ENCODE measurements around the gene CASP14. TPM values are rescaled to one million over a fixed set of nuclear protein-coding genes. Genes with fewer than 3 reads are reported as not detected.

The CASP14 gene
- total RNA-seq, 2 experiments from 2014 or later, result not detected

- Mint-ChIP-seq H3K36me3 (ENCODE audit: low read depth) (no peaks in the 10 kb centered on the region), H3K27ac (no peak overlapping the region), H3K4me3 (no peak overlapping the region), H3K9me3 (no peaks in the 10 kb centered on the region), H3K4me1 (ENCODE audit: low read depth) (no peaks in the 10 kb centered on the region), H3K27me3 (peaks cover 21% of the 10 kb centered on the region)
- intact Hi-C loops (cut with micrococcal nuclease), result no loop called here
- CTCF ChIA-PET, result interaction anchor here (0.6 kb wide), 1 partner anchor 34 kb away, joined by 3 read pairs; no protein-coding TSS in a partner anchor
- DNase-seq, result no peak
- POLR2A ChIA-PET, result interaction anchor here (0.6 kb wide), 1 partner anchor 1900 kb away, joined by 3 read pairs; no protein-coding TSS in a partner anchor
- TF ChIP-seq CTCF (IDR thresholded peaks at IDR 0.05), result no peak
- ATAC-seq, result no peak
Measured at GRCh38 chr19:15042003-15042402, 7.3 kb upstream of the CASP14 start.

- Mint-ChIP-seq H3K4me3 (no peak overlapping the region), H3K27me3 (peaks cover 22% of the 10 kb centered on the region), H3K27ac (no peak overlapping the region), H3K9me3 (no peaks in the 10 kb centered on the region), H3K4me1 (ENCODE audit: low read depth) (no peaks in the 10 kb centered on the region), H3K36me3 (ENCODE audit: low read depth) (no peaks in the 10 kb centered on the region)
- intact Hi-C loops (cut with micrococcal nuclease), result no loop called here
- ChIA-PET CTCF (no interaction called here), POLR2A (no interaction called here)
- DNase-seq, result no peak
- no peak for ATAC-seq
- TF ChIP-seq CTCF (IDR thresholded peaks at IDR 0.05), result no peak
Measured at GRCh38 chr19:15042826-15043225, 6.5 kb upstream of the CASP14 start.

- intact Hi-C loops (cut with micrococcal nuclease), result no loop called here
- DNase-seq, result no peak
- H3K36me3 Mint-ChIP-seq (ENCODE audit: low read depth), result no peaks in the 10 kb centered on the region
- POLR2A ChIA-PET, result no interaction called here
- H3K4me1 Mint-ChIP-seq (ENCODE audit: low read depth), result no peaks in the 10 kb centered on the region
- ATAC-seq, result no peak
- H3K27me3 Mint-ChIP-seq, result peaks cover 31% of the 10 kb centered on the region
- CTCF ChIA-PET, result no interaction called here
- no peak overlapping the region for H3K4me3 Mint-ChIP-seq
- H3K27ac Mint-ChIP-seq, result no peak overlapping the region
- TF ChIP-seq CTCF (IDR thresholded peaks at IDR 0.05), result no peak
- no peaks in the 10 kb centered on the region for H3K9me3 Mint-ChIP-seq
Measured at GRCh38 chr19:15045506-15045905, 3.8 kb upstream of the CASP14 start.

GRCh38 chr19:15047680-15048079, 1.6 kb upstream of the CASP14 start:
- Mint-ChIP-seq H3K27me3 (peaks cover 40% of the 10 kb centered on the region), H3K36me3 (ENCODE audit: low read depth) (no peaks in the 10 kb centered on the region), H3K4me3 (no peak overlapping the region), H3K4me1 (ENCODE audit: low read depth) (no peaks in the 10 kb centered on the region), H3K27ac (no peak overlapping the region), H3K9me3 (no peaks in the 10 kb centered on the region)
- ATAC-seq, result no peak
- intact Hi-C loops (cut with micrococcal nuclease), result no loop called here
- TF ChIP-seq CTCF (IDR thresholded peaks at IDR 0.05), result no peak
- POLR2A ChIA-PET, result no interaction called here
- CTCF ChIA-PET, result no interaction called here
- no peak for DNase-seq

- intact Hi-C loops (cut with micrococcal nuclease), result no loop called here
Measured at GRCh38 chr19:15048128-15048527, 1.2 kb upstream of the CASP14 start.

More at GRCh38 chr19:15048128-15048527, 1.2 kb upstream of the CASP14 start:
- ATAC-seq (no peak), DNase-seq (no peak)
- no peaks in the 10 kb centered on the region for H3K9me3 Mint-ChIP-seq
- peaks cover 40% of the 10 kb centered on the region for H3K27me3 Mint-ChIP-seq
- H3K27ac Mint-ChIP-seq, result no peak overlapping the region
- ChIA-PET CTCF (no interaction called here), POLR2A (interaction anchor here (0.5 kb wide), 1 partner anchor 431 kb away, joined by 3 read pairs; no protein-coding TSS in a partner anchor)
- no peaks in the 10 kb centered on the region for H3K4me1 Mint-ChIP-seq (ENCODE audit: low read depth)
- H3K4me3 Mint-ChIP-seq, result no peak overlapping the region
- no peaks in the 10 kb centered on the region for H3K36me3 Mint-ChIP-seq (ENCODE audit: low read depth)
- no peak for TF ChIP-seq CTCF (IDR thresholded peaks at IDR 0.05)

Measured in activated CD8-positive, alpha-beta T cell treated with anti-CD3 and anti-CD28 coated beads for 36 hours (primary cell).